ENCODE results near the gene GALNT18.

Gene GALNT18

DNA sequence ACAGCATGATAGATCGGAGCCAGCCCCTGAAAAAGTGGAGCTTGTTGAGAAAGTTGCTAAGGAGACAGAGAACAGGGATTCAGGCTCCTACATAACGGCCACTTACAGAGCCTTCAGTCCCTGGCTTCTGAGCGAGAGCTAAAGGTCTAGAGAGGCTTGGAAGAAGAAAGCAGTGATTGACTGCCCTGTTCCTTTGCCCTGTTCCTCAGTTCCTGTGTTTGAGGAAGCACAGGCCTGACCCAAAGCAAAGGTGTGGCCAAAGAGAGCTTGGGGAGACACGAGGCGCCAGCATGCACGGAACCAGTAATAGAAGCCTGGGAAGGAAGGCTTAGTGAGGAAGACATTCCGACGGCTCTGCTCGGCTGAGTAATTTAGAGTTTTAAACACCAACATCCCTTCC lies 194.7 kb downstream of the GALNT18 start:
- no peak for DNase-seq

DNA sequence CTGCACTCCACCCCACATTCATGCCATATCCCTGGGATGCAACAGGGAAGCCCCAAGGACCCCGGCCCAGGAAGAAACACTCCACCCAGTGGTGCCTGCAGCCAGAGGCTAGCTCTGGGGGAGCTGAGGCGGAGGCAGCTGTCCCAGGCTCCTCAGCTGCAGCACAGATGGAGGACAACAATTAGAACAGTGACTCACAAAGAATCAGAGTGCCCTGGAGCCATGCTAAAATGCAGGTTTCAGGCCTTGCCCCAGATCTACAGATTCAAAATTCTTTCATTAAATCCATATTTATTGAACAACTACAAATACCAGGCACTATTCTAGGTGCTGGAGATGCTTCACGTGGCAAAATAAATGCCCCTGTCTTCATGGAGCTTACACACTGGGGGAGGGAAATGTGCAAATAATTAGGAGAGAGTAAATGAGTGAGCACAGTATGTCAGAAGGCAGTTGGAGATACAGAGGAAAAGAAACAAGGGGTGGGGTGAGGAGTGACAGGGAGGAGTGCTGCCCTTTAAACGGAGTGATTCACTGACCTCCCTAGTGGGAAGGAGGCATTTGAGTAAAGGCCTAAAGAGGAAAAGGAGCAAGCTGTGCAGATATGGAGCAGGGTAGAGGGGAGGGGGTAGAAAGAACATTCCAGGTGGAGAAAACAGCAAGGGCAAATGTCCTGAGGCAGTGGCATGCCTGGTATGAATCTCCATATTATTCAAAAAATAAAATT lies 195.4 kb downstream of the GALNT18 start:
- DNase-seq: no peak

DNA sequence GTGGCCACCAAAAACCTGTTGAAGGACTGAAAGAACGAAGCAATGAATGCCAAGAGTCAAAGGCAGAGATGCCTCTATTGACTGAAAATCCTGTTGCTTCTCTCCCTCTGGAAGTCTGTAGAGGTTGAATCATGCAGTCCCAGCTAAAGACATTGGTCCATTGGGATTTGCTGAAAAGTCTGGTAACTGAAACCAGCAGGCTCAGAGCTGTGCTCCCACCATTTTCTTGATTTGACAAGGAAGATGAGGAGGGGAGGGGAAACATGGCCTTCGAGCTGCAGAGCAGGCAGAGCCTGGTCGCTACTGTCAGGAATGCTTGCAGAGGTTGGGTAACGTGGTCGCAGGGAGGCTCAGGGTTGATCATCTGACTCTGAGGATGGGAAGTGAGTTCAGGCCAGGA lies 196.0 kb downstream of the GALNT18 start:
- DNase-seq: no peak

DNA sequence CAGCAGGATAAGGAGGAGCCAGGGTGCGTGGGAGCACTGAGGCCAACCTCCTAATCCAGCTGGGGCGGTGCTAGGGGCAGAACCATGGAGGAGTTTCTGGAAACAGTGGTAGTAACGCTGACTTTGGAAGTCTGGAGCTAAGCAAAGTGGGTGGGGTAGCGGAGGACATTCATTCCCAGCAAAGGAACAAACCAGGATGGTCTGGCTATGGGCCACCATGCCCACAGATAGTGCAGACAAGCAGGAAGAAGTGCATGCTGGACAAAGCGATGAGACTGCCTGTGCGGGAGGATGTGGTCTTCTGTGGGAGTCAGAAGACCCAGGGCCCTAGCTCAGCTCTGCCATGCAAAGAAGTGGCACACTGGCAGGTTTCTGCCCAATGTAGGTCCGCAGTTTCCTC lies 197.1 kb downstream of the GALNT18 start:
- no peak for DNase-seq

DNA sequence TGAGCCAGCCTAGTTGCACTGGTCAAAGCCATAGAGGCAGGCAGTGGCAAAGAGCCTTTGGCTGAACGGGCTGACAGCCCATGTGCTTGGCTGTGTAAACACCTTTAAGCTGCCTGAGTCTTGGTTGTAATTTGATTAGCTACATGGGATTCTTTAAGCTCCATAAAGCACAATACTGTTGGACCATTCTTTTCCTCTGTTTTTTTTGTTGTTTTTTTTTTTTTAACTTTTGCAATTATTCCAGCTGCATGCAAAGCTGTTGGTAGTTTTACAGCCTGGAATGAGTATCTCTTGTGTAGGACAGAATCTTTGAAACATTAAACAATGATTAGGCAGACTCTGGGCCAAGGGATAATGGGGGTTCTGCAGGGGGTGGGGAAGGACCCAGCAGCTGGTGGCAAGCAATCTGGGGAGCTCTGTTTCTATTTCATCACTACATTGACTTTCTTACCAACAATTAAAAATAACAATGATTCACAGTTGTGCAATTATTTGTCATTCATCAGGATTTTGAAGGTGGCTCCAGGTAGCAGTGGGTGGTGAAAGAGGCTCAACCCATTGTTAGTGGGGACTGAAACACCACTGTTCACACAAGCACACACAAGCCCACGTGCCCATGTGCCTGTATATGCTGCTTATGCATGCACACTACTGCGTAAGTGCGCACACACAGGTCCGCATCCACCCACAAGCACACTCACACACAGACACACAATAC lies 199.2 kb downstream of the GALNT18 start:
- no peak for DNase-seq

DNA sequence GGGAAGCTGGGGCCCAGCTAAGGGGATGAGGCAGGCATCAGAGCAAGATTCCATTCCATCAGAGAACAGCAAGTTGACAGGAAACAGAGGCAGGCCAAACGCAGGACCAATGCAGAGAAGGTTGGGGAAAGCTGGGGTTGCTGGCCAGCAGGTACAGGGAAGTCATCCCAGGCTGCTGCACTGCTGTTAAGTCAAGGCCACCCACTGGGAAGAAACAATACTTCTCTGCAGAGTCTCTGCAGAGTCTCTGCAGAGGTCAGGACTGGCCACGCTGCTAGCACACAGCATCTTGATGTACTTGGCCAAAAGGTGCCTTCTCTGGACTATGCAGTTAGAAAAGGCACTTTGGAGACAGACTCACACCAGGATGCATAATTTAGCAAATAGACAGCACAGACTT lies 200.3 kb downstream of the GALNT18 start:
- no peak for DNase-seq

DNA sequence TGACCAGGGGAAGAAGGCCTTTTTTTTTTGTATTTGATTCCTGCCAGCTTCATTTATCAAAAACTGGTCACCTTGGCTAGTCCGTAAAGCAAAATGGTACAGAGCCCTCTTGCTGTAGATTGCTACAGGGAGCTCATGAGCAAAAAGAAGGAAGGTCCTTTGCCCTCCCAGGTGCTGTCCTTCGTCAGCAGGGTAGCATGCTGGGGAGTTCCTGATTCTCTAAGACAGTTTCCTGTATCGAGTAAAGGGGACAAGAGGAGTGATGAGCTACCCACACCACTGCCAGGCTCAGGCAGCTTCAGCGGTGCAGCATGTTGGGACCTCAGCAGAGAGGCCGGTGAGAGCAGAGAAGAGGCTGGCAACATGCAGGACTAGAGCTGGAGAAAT lies 200.9 kb downstream of the GALNT18 start:
- no peak for DNase-seq

DNA sequence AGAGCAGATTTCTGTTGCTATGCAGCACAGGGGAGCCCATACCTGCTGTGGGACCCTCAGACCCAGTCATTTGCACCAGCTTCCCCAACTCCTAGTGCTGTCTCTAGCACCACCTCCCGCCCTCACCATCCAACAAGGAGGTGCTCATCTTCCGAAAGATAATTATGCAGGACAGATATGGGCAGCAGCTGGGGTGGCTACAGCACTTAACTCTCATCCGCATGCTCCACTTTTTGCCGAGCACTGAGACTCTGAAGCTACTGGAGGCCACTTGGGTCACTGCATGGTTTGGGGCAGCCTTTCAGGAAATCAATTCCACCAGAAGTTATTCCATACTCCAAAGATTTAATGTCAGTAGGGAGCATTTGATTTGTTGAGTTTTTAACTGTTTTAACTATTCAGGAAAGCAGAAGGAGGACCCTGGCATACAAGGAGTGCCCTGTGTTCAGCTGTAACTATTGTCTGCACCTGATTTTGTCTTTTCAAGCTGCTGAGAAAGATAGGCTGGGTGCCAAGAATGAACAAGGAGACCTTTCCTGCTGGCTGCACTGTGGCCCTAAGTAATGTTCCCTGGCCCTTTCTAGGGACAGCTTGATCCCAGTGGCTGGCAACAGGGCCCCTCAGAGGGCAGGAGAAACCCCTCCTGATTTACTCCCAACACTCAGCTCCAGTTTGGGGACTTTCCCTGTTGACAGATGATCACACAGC lies 201.5 kb downstream of the GALNT18 start:
- no peak for DNase-seq

DNA sequence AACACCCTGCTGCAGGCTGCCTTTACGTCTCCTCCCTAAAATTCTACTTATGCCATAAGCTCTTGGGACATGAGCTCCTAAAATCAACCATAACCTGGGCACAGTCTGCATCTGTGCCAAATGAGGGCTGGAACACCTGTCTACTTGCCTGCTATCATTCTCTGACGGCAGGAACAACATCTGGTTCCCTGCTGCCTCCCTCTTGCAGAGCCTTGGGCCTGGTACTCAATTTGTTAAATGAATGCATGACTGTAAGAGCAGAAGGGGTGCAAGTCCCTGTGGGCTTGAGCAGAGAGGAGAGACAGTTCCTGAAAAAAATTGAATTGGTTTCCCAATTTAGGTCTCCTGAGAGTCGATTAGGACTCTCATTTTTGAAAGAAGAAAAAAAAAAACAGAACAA lies 202.1 kb downstream of the GALNT18 start:
- no peak for DNase-seq

DNA sequence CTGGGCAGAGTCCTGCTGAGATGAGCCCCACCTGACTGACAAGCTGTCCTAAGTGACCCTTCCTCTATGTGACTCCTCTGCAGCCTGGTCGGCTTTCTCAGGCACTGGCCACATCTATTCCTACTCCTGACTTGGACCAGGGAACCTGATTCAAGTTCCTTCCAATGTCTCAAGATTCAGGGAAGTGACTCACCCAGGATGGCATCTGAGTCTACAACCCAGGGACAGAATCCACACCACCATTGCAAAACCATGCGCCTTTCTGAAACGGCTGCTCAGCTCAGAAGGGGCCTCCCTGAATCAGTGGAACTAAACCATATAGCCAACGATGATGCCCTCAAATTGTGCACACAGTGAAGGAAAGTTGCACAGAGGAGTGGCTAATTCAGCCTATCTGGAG lies 204.9 kb downstream of the GALNT18 start:
- no peak for DNase-seq

DNA sequence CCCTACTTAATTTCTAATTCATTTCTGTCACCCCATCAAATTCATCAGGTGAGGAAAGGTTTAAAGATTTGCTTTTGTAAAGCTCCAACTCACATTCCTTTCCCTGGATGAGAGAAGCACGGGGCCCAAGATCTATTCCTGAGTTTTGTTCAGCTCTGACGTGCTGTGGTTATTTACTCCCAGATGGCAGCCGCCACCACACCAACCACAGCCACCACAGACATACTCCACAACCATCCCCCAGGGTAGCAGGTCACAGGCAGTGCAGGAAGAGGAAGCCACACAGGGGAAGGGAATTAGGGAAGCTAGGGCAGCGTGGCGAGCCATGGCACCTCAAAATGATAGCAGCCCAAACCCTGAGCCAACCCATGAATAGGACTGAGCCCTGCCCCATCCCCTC lies 205.3 kb downstream of the GALNT18 start:
- DNase-seq: no peak

DNA sequence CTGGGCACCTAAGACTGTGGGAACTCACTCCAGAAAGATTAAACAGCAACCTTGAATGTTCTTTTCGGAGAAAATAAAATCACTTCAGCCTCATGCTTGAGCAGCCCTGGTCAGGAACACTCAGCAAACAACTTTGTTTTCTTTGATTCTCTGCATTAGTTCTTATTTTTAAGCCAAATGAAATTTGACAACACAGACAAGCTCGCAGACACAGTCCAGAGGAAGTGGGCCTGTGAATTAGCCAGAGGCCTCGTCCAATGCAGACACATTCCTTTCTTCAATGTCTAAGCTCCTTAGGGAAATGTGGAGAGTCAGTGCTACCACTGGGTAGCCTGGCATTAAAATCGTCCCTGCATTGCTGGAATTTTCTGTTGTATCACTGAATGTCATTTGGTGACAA lies 205.9 kb downstream of the GALNT18 start:
- DNase-seq: no peak

DNA sequence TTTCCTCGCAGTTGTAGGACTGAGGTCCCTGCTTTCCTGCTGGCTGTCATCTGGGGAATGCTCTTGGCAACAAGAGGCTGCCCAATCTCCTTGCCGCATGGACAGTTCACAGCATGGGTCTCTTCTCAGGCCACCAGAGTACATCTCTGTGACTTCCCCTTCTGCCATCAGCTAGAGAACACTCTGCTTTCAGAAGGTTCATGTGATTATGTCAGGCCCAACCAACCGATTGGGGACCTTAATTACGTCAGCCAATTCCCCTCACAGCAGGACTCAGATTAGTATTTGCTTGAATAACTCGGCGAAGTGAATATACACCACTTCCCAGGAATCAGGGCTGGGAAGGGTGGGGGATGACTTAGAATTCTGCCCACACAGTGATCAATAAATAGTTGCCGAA lies 206.8 kb downstream of the GALNT18 start:
- no peak for DNase-seq

DNA sequence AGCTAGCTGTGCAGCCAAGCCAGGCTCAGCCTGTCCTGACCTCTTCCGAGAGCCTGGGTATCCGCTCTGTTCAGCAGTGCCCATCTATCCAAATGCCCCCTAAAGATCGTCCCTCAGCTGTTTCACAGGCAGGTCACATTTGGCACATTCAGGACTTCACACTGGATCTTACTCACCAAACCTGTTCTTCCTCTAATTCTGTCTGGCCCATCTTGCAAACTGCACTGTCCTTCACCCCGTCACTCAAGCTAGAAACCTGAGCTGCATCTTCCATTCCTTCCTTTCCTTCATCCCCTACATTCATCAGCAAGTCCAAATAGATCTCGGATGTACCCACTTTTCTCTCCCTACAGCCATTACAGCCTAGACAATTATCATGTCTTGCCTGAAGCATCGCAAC lies 208.0 kb downstream of the GALNT18 start:
- DNase-seq: no peak

DNA sequence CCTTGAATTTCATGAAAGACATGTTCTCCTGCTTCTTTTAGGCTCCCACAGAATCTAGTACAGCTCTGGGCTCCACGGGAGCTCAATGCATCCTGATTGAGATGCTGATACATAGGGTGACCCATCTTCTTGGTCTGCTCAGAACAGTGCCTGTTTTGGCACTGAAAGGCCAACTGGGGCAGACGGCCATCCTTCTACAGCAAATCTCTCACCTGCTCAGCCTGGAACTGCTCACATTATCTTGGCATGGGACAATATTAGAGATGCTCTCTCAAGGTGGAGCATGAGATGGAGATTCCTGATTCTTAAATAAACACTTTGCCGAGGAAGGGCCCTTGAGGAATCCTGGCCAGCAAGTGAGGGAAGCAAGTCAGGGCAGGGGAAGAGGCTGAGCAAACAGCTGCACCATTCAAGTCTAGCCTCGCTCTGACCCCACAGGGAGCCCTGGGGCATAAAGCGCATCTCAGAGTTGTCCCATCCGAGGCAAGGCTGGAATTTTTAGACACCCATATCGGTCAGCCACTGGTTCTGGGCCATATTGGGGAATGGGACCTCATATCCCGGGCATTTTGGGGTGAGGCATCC lies 210.3 kb downstream of the GALNT18 start:
- DNase-seq: no peak

DNA sequence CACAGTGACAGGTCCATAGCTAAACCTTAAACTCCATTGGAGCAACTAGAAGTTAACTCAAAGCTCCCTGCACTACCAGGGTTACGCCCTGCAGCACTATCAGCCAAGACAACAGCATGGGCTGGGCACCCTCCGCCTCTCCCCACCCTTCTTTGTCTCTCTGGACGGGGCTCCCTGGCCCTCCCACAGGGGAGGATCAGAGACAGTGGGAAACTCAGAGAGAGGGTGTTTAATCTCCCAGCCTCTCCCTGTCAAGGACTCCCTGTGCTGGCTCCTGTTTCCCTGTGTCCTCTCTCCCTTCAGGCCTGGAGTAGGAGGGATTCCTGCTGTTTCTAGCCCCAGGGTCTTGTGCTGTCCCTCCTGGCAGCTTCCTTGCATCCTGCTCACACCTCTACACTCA lies 211.9 kb downstream of the GALNT18 start:
- no peak for DNase-seq

DNA sequence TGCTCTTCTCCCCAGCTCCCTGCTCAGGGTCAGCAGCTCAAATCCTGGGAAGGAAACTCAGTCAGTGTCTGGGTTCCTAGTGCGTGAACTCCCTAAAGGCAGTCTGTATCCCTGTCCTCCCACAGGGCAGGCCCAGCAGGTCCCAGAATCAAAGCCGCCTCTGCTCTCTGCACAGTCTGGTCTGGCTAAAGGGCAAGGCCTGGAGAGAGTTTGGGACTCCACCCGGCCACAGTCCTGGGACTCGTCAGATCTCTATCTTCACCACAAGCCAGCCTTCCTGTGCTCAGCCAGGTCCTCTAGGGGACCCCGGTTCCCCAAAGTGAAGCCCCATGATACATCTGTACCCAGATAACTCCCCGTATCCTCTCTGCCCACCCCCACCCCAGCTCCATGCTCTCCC lies 212.6 kb downstream of the GALNT18 start:
- DNase-seq: no peak

DNA sequence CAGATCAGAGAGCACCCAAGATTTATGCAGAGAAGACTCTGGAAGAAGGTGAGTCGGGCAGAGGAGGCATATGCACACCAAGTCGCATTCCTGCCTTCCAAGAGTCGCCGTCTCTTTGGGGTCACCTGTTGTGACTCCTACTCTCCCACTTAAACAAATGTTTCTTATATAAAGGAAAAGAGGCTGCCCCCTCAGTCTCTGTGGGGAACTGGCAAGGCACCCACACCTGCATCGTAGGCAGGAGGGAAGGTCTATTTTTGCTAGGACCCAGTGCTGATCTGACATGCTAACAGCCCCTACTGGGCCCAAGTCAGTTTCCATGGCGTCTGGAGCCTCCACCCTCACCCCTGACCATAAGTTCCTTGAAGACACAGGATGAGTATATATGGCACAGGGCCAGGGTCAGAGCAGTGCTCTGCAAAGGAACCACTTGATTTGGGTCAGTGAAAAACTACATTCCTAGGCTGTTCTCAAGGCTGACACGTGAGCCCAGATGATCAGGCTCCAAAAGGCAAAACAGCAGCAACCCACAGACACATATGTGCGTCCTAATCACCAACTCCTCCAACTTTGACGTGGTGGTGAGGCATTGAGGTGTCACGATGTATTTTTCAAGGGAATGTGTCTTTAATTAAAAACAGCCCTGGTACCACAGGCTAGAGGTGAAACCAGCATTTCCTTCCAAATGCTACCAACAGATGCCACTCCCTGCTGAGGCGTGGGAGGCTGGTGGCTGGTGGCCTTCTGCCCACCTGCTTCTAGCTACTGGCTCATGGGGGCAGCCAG lies 213.2 kb downstream of the GALNT18 start:
- DNase-seq: no peak

DNA sequence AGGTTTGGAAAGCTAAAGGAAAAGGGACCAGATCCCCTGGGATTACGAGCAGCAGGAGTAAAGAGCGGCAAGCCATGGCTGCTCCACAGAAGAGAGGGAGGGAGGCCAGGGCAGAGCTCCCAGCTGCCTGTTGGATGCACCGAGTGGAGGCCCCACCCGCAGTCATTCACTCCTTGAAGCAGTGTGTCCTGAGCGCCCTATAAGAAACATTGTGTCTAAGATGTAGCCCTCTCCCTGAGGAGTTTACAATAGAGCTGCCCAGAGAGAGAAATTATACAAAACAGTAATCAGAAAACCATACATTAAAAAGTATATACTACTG lies 214.1 kb downstream of the GALNT18 start:
- no peak for DNase-seq

DNA sequence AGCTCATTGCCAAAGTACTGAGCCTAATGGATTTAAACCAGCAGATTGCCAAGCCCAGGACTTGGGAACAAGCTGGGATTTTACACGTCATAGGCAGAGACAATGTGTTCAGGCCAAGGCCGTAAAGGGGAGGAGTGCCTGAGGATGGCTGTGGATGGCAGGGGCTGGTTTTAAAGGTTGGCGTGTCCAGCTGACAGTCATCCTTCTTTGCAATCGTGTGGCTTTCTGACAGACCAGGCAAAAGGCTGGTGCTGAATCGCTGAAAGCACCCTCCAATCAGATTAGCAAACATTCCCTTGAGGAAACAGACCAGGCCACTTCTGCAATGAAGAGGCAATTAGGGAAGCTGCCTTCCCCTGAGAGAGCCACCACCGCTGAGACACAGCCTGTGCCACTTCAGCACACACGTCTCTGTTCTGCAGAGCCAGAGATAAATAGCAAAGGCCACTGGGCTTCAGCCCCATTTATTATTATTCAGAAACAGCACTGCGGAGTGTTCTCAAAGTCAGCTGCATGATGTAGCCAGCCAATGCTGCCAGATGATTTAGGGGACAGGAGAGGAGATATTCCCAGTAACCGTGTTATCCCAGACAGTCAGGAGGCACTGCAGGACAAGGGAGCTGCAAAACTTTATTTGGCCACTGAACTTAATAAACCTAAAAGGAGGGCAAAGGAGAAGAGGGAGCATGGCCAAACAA lies 214.6 kb downstream of the GALNT18 start:
- DNase-seq: no peak

DNA sequence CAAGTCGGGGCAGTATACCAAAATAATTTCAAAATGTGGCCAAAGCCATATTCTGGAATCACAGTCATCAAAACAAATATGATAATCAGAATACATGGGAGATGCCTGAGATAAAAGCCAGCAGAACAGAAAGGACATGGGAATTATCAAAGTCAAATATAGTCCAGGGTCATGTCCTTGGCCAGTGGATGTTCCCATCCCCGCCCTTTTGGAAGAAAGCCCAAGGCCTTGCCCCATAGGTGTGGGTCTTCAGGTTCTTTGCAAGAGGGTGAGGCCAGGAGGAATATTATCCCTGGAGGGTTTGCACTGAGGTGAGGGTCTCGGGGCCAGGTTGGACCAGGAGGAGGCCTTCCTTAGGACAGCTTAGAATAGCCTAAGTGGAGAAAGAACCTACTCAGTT lies 215.2 kb downstream of the GALNT18 start:
- DNase-seq: no peak

All from activated CD8-positive, alpha-beta memory T cell treated with anti-CD3 and anti-CD28 coated beads for 24 hours (primary cell).